ENCODE data around the gene FAM53A. TPM values are rescaled to one million over a fixed set of nuclear protein-coding genes. Genes with fewer than 3 reads are reported as not detected.

Gene FAM53A
- total and polyA plus RNA-seq, 12 donors: 0.44 to 6.2 (median 1.4) TPM

DNA sequence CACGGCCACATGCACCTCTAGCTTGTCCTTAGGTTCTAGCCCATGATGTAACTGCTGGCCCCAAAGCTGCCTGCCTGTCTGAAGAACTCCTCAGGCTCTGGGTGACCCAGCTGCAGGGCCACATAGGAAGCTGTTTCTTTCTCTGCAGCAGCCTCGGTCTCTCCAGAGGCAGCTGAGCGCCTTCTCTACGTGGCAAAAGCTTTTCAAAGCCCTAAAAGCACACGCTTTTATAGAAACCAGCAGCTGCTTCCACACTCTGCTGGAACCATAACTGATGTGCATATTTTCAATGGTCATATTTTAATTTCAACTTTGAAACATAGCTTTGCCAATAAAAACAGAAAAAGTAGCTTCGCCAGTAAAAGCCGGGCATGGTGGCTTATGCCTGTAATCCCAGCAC, 37.4 kb downstream of the FAM53A start:
- H3K27ac ChIP-seq: no peak overlapping the region
- H3K36me3 ChIP-seq (replicated peaks in 1 of 2): no peaks in the 10 kb centered on the region
- H3K4me1 ChIP-seq (replicated peaks in 1 of 2): no peaks in the 10 kb centered on the region
- TF ChIP-seq POLR2A (IDR thresholded peaks at IDR 0.05) (no peak), CTCF (IDR thresholded peaks at IDR 0.05) (no peak)
- WGBS, 4 donors: 79 to 85% (median 81%) methylated on average over 6 to 7 of the region's 7 CpGs
- no peaks in the 10 kb centered on the region for H3K27me3 ChIP-seq
- no peak overlapping the region for H3K4me3 ChIP-seq
- DNase-seq: no peak
- intact Hi-C loops (cut with DNase I): no loop called here
- no peaks in the 10 kb centered on the region for H3K9me3 ChIP-seq (replicated peaks in 1 of 3)

GRCh38 chr4:1644891-1645657, 39.0 kb downstream of the FAM53A start:
- intact Hi-C loops (cut with DNase I): no loop called here
- H3K9me3 ChIP-seq (replicated peaks in 1 of 3): no peaks in the 10 kb centered on the region
- TF ChIP-seq CTCF (IDR thresholded peaks at IDR 0.05) (no peak), POLR2A (IDR thresholded peaks at IDR 0.05) (no peak)
- no peaks in the 10 kb centered on the region for H3K4me1 ChIP-seq (replicated peaks in 1 of 2)
- DNase-seq: no peak
- no peaks in the 10 kb centered on the region for H3K36me3 ChIP-seq (replicated peaks in 1 of 2)
- H3K4me3 ChIP-seq: no peak overlapping the region
- WGBS, 4 donors: 74 to 78% (median 77%) methylated on average over 15 to 21 of the region's 21 CpGs
- no peak overlapping the region for H3K27ac ChIP-seq
- no peaks in the 10 kb centered on the region for H3K27me3 ChIP-seq

GRCh38 chr4:1643971-1644735, 40.0 kb downstream of the FAM53A start:
- intact Hi-C loops (cut with DNase I): no loop called here

More at GRCh38 chr4:1643971-1644735, 40.0 kb downstream of the FAM53A start:
- no peaks in the 10 kb centered on the region for H3K9me3 ChIP-seq (replicated peaks in 1 of 3)
- TF ChIP-seq POLR2A (IDR thresholded peaks at IDR 0.05) (no peak), CTCF (IDR thresholded peaks at IDR 0.05) (no peak)
- no peaks in the 10 kb centered on the region for H3K4me1 ChIP-seq (replicated peaks in 1 of 2)
- H3K27me3 ChIP-seq: no peaks in the 10 kb centered on the region
- H3K27ac ChIP-seq: no peak overlapping the region
- 92 to 95% (median 94%) methylated on average over 8 to 48 of the region's 48 CpGs for WGBS, 4 donors
- H3K4me3 ChIP-seq: no peak overlapping the region
- DNase-seq: no peak
- H3K36me3 ChIP-seq (replicated peaks in 1 of 2): no peaks in the 10 kb centered on the region
